ENCODE measurements around the gene HAAO.

DNA sequence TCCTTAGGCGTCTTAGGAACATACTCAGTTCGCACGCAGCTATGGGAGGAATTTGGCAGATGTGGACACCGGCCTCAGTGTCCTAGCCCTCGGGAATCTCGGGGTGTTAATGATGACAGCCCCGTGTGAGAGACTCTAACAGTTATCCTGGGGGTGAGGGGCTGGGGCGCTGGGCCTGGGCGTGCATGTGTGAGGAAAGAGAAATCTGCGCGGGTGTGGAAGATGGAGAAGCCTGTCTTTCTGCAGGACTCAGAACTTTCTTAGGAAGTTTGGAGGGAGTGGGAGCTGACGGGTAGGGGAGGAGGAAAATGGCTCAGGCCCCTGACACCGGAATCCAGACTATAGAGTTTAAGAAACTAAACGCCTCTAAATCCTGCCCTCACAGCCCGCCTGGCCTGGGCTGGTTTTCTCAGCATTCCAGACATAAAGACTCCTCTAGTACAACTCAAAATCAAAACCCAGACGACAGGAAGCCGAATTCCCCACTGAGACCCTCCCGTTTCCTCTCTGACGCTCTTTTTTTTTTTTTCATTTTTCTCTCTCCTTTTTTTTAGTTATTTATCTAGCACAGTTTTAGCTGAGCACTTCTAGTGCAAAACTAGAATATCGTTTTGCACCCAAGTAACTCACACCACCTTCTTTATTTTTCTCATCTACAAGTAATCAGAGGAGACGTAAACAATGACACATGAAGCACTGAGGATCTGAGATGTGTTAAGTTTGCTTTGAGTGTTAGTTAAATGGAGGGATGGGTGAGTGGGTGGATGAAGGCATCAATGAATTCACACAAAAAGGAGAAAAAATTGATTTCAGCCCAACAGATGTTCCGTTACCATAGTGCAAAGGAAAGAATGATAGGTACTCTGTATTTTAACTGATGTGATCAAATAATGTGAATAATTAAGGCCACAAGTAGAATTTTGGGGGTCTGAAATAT lies 1.2 kb upstream of the HAAO start:
- TF ChIP-seq POLR2A (IDR thresholded peaks at IDR 0.05) = peak; percentile 30
- TF ChIP-seq EP300 (IDR thresholded peaks at IDR 0.05) = no peak

Data from ovary (tissue), 1 donor.